Transverse colon (tissue), 4 donors: ENCODE results near the gene FOCAD. TPM values are rescaled to one million over a fixed set of nuclear protein-coding genes. Genes with fewer than 3 reads are reported as not detected.

Experiments used
- DNase-seq: peaks from one replicate; pipeline ENCODE4 v3.0.0-alpha.2; 2019
- H3K27ac ChIP-seq, 4 donors: fragments of 200-600 bp; sonication (generic); 2 replicates each; pipeline ENCODE4 v1.5.1; 2016 to 2018; ENCODE audit warnings: inconsistent platforms in 4 of 4
- H3K27me3 ChIP-seq: fragments of 200-600 bp; sonication (generic); 2 replicates; pipeline ENCODE4 v1.5.1; 2017; ENCODE audit warnings: inconsistent platforms
- H3K36me3 ChIP-seq, 4 donors: fragments of 200-600 bp; sonication (generic); 2 replicates each; pipeline ENCODE4 v1.5.1; 2017 to 2019; ENCODE audit warnings: inconsistent platforms in 4 of 4
- H3K4me1 ChIP-seq, 4 donors: fragments of 200-600 bp; sonication (generic); 2 replicates each; pipeline ENCODE4 v1.5.1; 2017 to 2020; ENCODE audit warnings: inconsistent platforms in 4 of 4
- H3K4me3 ChIP-seq, 4 donors: fragments of 200-600 bp; sonication (generic); 1 replicate in 1 of 4; 2 replicates in 3 of 4; pipeline versions ENCODE4 v1.5.1 to v1.6.1; 2017 to 2019; ENCODE audit warnings: inconsistent platforms in 4 of 4
- H3K9me3 ChIP-seq, 2 donors: fragments of 200-600 bp; sonication (generic); 2 replicates each; pipeline ENCODE4 v1.5.1; 2017 to 2019; ENCODE audit warnings: inconsistent platforms in 2 of 2
- CTCF ChIP-seq, 5 experiments: fragments of 200-600 bp in 3 of 5; fragments of 450-650 bp in 2 of 5; sonication (generic) in 3 of 5; IDR thresholded peaks; 1 replicate in 2 of 5; 2 replicates in 3 of 5; pipeline ENCODE4 v1.5.1; 2016 to 2017; ENCODE audit warnings: antibody characterized with exemption in 5 of 5, inconsistent platforms in 3 of 5, mild to moderate bottlenecking in 2 of 5, moderate library complexity in 1 of 5
- EP300 ChIP-seq: sonication (generic); formaldehyde crosslinking; IDR thresholded peaks from one replicate; pipeline ENCODE4 v1.6.1; 2017; ENCODE audit warnings: antibody characterized with exemption, low read depth
- POLR2A ChIP-seq: fragments of 450-650 bp; IDR thresholded peaks from one replicate; pipeline ENCODE4 v1.6.1; 2016; ENCODE audit warnings: antibody characterized with exemption, mild to moderate bottlenecking, moderate library complexity
- POLR2AphosphoS5 ChIP-seq, 3 donors: sonication (generic); formaldehyde crosslinking; IDR thresholded peaks; one replicate each; pipeline ENCODE4 v1.6.1; 2016; ENCODE audit warnings: antibody characterized with exemption in 3 of 3
- WGBS, 2 donors: methylation state at CpG; one replicate each; pipeline ENCODE4 v1.1.5; 2018; ENCODE audit warnings: low coverage in 1 of 2; 5-methylcytosine and 5-hydroxymethylcytosine counted together
- in situ Hi-C, 4 donors: fragments of 200-750 bp; cut with MboI; loops; one replicate each; pipeline versions ENCODE4 v1.15.0 to v1.15.1; 2017; ENCODE audit warnings: low sequenced_read_pairs in 3 of 4, low pct_ligation_motif_present in 1 of 4, low pct_unique_long_range_greater_than_20kb in 1 of 4
- intact Hi-C: fragments of 100-400 bp; cut with DNase I; formaldehyde crosslinking; loops from one replicate; pipeline ENCODE4 v1.15.1; 2023; ENCODE audit warnings: low total_unique reads
- total RNA-seq, 4 donors: library from RNA; depleted of rRNA; stranded (reverse); fragments of >200 nt; gene quantifications; one replicate each; pipeline ENCODE4 v1.1.0, GENCODE V29; 2016

FOCAD gene
- total RNA-seq, 4 donors from 2014 or later = 7.8 to 41.2 (median 32.0) TPM

DNA sequence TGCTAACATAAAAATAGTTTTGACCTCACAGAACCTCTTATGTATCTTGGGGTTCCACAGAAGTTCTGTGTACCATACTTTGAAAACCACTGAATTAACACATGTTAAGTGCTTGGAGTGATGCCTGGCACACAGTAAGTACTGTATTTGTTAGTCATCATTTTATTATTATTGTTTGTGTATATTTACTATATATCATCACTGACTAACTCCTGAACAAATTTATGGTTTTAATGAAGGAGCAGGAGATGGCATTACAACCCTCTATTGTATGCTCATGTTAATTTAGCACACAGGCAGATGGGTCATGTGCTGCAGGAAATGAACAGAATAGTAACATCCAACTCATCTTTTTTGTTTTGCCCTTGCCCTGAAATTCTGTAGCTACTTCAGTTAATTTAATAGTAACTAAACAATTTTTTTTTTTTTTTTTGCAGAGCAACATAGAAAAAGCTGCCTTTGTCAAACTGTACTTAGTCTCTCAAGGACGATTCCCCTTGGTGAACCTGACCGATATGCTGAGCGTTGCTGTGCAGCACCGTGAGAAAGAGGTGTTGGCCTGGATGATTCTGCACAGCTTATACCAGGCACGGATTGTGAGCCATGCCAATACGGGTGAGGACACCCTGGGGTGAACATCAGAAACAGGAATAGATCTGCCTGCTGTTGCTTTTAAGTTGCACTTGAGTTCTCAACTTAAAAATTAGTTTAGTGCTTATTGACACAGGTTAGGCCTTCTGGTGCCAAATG lies 302.0 kb downstream of the FOCAD start:
- no peaks in the 10 kb centered on the region for H3K36me3 ChIP-seq
- TF ChIP-seq CTCF (IDR thresholded peaks at IDR 0.05) = no peak
- no peak for TF ChIP-seq POLR2A
- no peak for TF ChIP-seq EP300
- no peak for TF ChIP-seq POLR2AphosphoS5 (IDR thresholded peaks at IDR 0.05)
- H3K9me3 ChIP-seq = no peaks in the 10 kb centered on the region
- intact Hi-C loops = no loop called here
- peaks cover 0 to 14% (median 3%) of the 10 kb centered on the region in 4 donors for H3K4me1 ChIP-seq
- H3K4me3 ChIP-seq = no peak overlapping the region
- 93% methylated on average over 6 of the region's 6 CpGs; no CpG with 5 or more reads in 1 of the 2 donors for WGBS, 2 donors
- H3K27ac ChIP-seq = no peak overlapping the region
- H3K27me3 ChIP-seq = no peaks in the 10 kb centered on the region
- DNase-seq = no peak
- in situ Hi-C loops = loop anchor here in 1 of 4 donors (10.0 kb wide), 1 partner anchor 59 kb away; no protein-coding TSS in a partner anchor

- no peak overlapping the region for H3K27ac ChIP-seq
- H3K9me3 ChIP-seq = no peaks in the 10 kb centered on the region
- no peak for DNase-seq
- no peaks in the 10 kb centered on the region for H3K36me3 ChIP-seq
- TF ChIP-seq EP300 (no peak), POLR2AphosphoS5 (IDR thresholded peaks at IDR 0.05) (no peak), CTCF (IDR thresholded peaks at IDR 0.05) (no peak), POLR2A (no peak)
- H3K4me3 ChIP-seq = no peak overlapping the region
- in situ Hi-C loops = loop anchor here in 1 of 4 donors (10.0 kb wide), 1 partner anchor 57 kb away; no protein-coding TSS in a partner anchor
- intact Hi-C loops = no loop called here
- H3K27me3 ChIP-seq = no peaks in the 10 kb centered on the region
- H3K4me1 ChIP-seq = peaks cover 0 to 10% (median 0%) of the 10 kb centered on the region in 4 donors
- 73 to 94% methylated on average over 1 of the region's 1 CpG for WGBS, 2 donors
These were observed 303.5 kb downstream of the FOCAD start for GRCh38 chr9:20987521-20987920.

- Histone ChIP-seq H3K9me3 (no peaks in the 10 kb centered on the region), H3K36me3 (no peaks in the 10 kb centered on the region), H3K4me1 (peaks cover 0 to 10% (median 0%) of the 10 kb centered on the region in 4 donors), H3K4me3 (no peak overlapping the region), H3K27me3 (no peaks in the 10 kb centered on the region), H3K27ac (no peak overlapping the region)
- no peak for DNase-seq
- no peak for TF ChIP-seq POLR2A
- TF ChIP-seq CTCF (IDR thresholded peaks at IDR 0.05) = no peak
- no peak for TF ChIP-seq POLR2AphosphoS5 (IDR thresholded peaks at IDR 0.05)
- TF ChIP-seq EP300 = no peak
- WGBS, 2 donors = 89 to 94% methylated on average over 3 of the region's 3 CpGs
- in situ Hi-C loops = loop anchor here in 1 of 4 donors (10.0 kb wide), 1 partner anchor 57 kb away; no protein-coding TSS in a partner anchor
- intact Hi-C loops = no loop called here
These were observed 304.0 kb downstream of the FOCAD start for GRCh38 chr9:20988061-20988460.

GRCh38 chr9:20988671-20989315 lies 304.7 kb downstream of the FOCAD start:
- Histone ChIP-seq H3K9me3 (no peaks in the 10 kb centered on the region), H3K4me3 (no peak overlapping the region), H3K27ac (no peak overlapping the region), H3K36me3 (no peaks in the 10 kb centered on the region), H3K27me3 (no peaks in the 10 kb centered on the region), H3K4me1 (peaks cover 0 to 10% (median 0%) of the 10 kb centered on the region in 4 donors)
- in situ Hi-C loops (loop anchor here in 1 of 4 donors (10.0 kb wide), 1 partner anchor 56 kb away; no protein-coding TSS in a partner anchor), intact Hi-C loops (no loop called here)
- no peak for DNase-seq
- 50 to 51% methylated on average over 3 of the region's 3 CpGs for WGBS, 2 donors
- TF ChIP-seq EP300 = no peak
- no peak for TF ChIP-seq POLR2AphosphoS5 (IDR thresholded peaks at IDR 0.05)
- no peak for TF ChIP-seq POLR2A
- no peak for TF ChIP-seq CTCF (IDR thresholded peaks at IDR 0.05)
